Measurements from ENCODE around the gene FCGBP.
A peak's percentile ranks its signal among the peaks of the same experiment; 100 is the strongest.
"Not testable (repeated sequence)": the region's sequence is repeated elsewhere in the genome, so short reads cannot be mapped to it uniquely, and the experiment has no call there.

Gene FCGBP

GRCh38 chr19:39934584-39935363 lies at the start of gene FCGBP:
Gene FCGBP, minus strand, starts transcription at chr19:39934634.
- DNase-seq: no peak

GRCh38 chr19:39983695-39984300 lies 49.4 kb upstream of the FCGBP start:
- no peak for DNase-seq

- no peak for DNase-seq
Observed at GRCh38 chr19:39982883-39983282, 48.4 kb upstream of the FCGBP start.

GRCh38 chr19:39974377-39975155 lies 40.1 kb upstream of the FCGBP start:
- DNase-seq: no peak

- DNase-seq: no peak
Observed at GRCh38 chr19:39971380-39972035, 37.1 kb upstream of the FCGBP start.

GRCh38 chr19:39970675-39971379 lies 36.4 kb upstream of the FCGBP start, which contains the start of gene PSMC4:
Gene PSMC4, plus strand, starts transcription at chr19:39971165. Its CDS starts 38 bp downstream, at chr19:39971203.
- peak; percentile 96 to 99 for DNase-seq

GRCh38 chr19:39970425-39970674 lies 35.9 kb upstream of the FCGBP start:
- no peak for DNase-seq

- no peak for DNase-seq
Observed at GRCh38 chr19:39969681-39970424, 35.4 kb upstream of the FCGBP start.

GRCh38 chr19:39969266-39969665 lies 34.8 kb upstream of the FCGBP start:
- DNase-seq: no peak

GRCh38 chr19:39968789-39969188 lies 34.4 kb upstream of the FCGBP start:
- DNase-seq: no peak

- no peak for DNase-seq
Observed at GRCh38 chr19:39967561-39967960, 33.1 kb upstream of the FCGBP start.

GRCh38 chr19:39966617-39967016 lies 32.2 kb upstream of the FCGBP start:
- no peak for DNase-seq

GRCh38 chr19:39963898-39964297 lies 29.5 kb upstream of the FCGBP start:
- DNase-seq: no peak

GRCh38 chr19:39959407-39959806 lies 25.0 kb upstream of the FCGBP start:
- not testable (repeated sequence) for DNase-seq

- not testable (repeated sequence) for DNase-seq
Observed at GRCh38 chr19:39958942-39959341, 24.5 kb upstream of the FCGBP start.

- not testable (repeated sequence) for DNase-seq
Observed at GRCh38 chr19:39957886-39958285, 23.5 kb upstream of the FCGBP start.

GRCh38 chr19:39953915-39954314 lies 19.5 kb upstream of the FCGBP start:
- no peak for DNase-seq

GRCh38 chr19:39951686-39952085 lies 17.3 kb upstream of the FCGBP start:
- no peak for DNase-seq

- DNase-seq: no peak
Observed at GRCh38 chr19:39951065-39951650, 16.7 kb upstream of the FCGBP start.

GRCh38 chr19:39949026-39949747 lies 14.8 kb upstream of the FCGBP start:
- no peak for DNase-seq

GRCh38 chr19:39946532-39946931 lies 12.1 kb upstream of the FCGBP start:
- DNase-seq: no peak
